HG03575 (cell line): ENCODE results near the gene EXOC6.
"Not testable (repeated sequence)": the region's sequence is repeated elsewhere in the genome, so short reads cannot be mapped to it uniquely, and the experiment has no call there.

Experiments used
- ATAC-seq: cut with Tn5 transposase; IDR thresholded peaks from one replicate; pipeline ENCODE4 v1.9.1; 2021; ENCODE audit not compliant: unreplicated experiment, insufficient number of reproducible peaks, low FRiP score; ENCODE audit errors: extremely low read depth

EXOC6 gene

DNA sequence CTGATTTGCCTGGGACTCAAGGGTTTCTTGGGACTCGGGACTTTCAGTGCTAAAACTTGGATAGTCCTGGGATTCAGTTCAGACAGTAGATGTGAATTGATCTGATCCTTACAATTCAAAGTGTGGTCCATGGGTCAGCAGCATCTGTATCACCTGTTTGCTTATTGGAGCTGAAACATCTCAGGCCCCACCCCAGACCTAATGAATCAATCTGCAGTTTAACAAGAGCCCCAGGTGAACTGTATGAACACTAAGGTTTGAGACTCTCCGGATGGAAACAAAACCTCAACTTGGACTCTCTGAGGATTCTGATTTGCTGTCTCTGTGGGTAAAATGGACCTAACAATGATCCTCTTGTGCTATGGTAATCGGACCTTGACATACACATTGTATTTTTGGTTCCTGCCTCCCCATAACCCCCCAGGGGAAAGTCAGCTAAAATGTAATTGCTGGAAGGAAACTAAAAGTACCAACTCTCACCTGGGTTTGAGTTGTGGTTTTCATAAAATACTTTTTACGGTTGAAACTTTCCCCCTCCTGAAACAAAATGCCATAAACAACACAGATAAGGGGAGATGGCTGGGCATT lies 237.0 kb downstream of the EXOC6 start:
- no peak for ATAC-seq

DNA sequence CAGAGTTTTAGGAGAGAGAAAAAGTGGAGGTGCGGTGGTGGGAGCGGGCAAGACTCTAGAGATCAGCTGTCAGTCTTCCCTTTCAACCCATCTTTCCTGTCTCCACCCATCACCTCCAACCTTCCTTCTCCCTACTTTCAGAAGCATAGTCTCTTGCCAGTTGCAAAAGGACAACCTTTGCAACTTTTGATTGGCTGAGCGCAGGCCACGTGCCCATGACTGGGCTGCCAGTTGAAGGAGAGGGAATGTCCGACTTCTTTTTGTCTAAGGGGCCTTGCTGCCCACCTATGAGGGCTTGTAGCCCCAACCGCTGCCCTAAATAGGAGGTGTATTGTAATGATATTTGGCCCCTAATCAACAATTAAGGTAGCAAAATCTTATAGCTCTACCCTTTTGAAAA lies 238.0 kb downstream of the EXOC6 start:
- ATAC-seq, result no peak

DNA sequence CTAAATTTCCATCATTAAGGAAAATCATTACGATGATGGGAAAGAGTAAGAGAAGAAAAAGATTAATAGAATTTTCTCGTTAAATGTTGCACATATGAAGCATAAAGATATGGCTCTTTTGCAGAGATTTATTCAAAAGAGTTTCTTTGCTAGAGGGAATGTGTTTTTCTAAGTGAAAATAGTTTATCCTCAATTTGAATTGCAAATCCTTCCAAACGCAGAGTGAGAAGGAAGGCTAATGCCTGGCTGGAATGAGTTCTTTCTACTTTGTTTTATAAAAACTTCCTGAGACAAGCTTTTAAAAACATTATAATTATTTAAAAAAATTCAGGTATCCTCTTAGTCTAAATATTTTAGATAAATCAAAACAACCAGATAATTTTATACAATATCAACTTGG lies 239.5 kb downstream of the EXOC6 start:
- ATAC-seq, result no peak

DNA sequence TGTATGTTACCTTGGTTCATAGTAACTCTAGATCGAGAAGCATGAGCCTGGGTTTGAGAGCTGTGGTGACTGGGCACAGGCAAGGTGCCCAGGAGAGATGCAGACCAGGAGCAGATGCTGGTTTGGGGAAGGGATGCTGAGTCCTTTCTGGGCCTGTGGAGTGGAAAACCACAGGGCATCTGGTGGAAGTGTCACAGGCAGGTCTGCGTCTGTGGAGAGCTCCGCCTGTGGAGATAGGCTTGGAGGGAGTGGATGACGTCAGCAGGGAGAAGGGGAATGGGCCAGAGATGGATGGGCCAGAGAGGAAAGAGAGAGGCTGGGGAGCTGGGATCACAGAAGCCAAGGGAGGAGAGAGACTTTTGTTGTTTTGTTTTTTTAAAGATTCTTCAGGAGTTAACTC lies 240.1 kb downstream of the EXOC6 start:
- ATAC-seq, result no peak

DNA sequence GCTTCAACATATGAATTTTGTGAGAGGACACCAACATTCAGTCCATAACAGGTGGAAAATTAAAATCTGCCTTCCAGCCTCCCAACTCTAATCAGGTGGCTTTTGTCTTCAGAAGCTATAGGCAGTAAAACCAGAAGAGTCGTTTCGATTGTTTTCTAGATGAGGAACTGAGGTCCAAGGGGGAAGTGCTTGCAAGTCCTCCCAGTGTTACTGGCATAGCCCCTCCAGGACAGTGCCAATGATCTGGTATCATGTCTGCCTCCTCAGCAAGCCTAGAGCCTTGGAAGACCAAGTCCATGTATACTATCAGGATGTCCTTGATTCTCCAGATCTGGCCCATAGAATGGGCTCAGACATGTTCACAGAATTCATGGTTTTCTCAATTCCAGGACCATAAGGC lies 242.3 kb downstream of the EXOC6 start:
- ATAC-seq, result no peak

DNA sequence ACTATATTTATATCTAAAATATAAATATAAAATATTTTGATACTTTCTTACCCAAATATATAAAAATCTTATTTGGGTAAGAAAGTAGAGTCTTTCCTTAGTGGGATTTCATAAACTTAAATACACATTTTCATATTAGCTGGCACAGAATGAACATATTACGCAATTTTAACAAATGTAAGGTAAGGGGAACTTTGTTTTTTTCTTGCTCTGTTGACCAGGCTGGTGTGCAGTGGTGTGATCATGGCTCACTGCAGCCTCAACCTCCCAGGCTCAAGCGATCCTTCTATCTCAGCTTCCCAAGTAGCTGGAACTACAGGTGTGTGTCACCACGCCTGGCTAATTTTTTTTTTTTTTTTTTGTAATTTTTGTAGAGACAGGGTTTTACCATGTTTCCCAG lies 243.6 kb downstream of the EXOC6 start:
- ATAC-seq, result no peak

DNA sequence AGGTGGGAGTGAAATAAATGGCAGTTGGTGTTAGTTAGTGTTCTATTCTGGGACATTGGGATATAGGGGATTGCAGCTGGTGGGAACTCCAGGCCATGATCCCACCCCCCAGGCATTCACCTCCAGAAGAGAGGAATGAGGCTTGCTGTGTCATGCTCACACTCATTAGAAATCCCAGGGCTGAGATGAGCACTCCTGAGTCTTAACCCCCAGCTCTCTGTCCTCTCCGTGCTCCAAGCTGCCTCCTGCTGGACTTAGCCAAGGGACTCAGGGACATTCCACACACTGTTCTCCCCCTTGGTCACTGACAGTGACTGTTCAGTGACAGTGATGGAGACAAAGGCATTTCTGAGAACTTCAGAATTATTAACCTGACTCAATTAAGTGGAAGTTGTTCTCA lies 246.9 kb downstream of the EXOC6 start:
- ATAC-seq, result no peak

DNA sequence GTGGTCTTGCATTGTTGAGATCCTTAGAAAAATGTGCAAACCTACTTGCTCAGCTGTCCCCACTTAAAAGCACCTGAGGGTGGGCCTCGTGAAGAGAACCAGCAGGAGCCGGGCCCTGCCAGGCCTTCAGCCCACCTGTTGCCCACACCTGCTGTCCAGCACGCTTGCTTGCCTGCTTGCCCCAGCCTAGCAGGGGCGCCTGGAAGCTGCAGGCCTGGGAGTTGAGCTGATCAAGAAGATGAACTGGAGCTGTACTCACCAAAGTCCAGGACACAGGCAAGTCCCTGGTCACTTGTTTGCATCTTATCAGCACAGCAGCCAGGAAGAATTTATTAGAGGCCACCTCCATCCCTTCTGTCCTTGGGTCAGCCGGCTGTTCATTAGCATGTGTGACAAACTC lies 248.6 kb downstream of the EXOC6 start:
- ATAC-seq, result no peak

DNA sequence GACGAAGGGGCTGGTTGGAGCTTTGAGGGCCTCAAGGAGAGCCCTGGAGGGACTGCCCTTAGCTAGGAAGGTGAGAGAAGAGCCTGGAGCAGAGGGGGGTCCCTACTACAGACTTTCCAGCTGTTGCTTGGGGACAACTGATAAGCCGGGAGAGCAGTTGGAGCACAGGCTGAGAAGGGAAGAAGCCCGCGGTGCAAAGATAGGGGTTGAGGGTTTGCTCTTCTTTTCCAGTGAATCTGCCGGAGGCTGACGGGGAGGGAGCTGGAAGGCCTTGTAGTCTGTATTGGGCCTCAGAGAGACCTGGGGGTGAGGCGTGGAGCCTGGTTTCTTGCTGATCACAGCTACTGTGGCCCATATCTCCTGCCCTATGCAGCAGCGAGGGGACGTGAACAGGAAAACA lies 249.1 kb downstream of the EXOC6 start:
- no peak for ATAC-seq

DNA sequence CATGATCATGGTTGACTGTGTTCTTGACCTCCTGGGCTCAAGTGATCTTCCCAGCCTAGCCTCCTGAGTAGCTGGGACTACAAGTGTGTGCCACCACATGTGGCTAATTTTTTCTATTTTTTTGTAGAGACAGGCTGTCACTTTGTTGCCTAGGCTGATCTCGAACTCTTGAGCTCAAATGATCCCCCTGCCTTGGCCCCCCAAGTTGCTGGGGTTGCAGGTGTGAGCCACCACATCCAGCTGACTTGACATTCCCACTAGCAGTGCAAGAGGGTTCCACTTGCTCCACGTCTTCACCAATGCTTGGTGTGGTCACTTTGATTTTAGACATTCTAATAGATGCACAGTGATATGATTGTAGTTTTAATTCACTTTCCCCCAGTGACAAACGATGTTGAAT lies 250.5 kb downstream of the EXOC6 start:
- ATAC-seq, result no peak

DNA sequence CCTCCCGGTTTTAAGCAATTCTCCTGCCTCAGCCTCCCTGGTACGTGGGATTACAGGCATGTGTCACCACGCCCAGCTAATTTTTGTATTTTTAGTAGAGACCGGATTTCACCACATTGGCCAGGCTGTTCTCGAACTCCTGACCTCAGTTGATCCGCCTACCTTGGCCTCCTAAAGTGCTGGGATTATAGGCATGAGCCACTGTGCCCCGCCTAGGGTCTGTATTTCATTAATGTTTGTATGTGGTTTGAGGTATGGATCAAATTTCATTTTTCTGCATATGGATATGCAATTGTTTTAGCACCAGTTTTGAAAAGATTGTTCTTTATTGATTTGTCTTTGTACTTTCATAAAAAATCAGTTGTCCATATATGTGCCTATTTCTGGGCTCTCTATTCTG lies 251.3 kb downstream of the EXOC6 start:
- ATAC-seq, result no peak

DNA sequence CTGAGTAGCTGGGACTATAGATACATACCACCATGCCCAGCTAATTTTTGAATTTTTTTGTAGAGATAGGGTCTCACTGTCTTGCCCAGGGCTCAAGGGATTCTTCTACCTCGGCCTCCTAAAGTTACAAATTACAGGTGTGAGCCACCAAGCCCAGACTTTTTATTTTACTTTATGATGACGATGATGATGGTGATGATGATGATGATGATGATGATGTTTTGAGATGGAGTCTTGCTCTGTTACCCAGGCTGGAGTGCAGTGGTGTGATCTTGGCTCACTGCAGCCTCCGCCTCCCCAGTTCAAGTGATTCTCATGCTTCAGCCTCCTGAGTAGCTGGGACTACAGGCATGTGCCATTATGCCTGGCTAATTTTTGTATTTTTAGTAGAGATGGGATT lies 252.8 kb downstream of the EXOC6 start:
- ATAC-seq, result not testable (repeated sequence)

DNA sequence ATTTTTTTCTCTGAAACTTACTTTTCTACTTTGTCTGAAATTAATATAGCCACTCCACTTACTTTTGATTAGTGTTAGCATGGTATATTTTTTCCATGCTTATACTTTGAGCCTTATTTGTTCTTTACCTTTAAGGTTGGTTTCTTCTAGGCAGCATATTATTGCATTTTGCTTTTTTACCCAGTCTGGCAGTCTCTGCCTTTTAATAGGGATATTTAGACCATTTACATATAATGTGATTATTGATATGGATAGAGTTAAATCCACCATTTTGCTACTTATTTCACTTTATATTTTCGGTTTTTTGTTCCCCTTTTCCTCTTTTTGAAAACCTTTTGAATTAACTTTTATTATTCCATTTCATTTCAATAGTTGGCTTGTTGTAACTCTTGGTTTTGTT lies 255.6 kb downstream of the EXOC6 start:
- no peak for ATAC-seq

DNA sequence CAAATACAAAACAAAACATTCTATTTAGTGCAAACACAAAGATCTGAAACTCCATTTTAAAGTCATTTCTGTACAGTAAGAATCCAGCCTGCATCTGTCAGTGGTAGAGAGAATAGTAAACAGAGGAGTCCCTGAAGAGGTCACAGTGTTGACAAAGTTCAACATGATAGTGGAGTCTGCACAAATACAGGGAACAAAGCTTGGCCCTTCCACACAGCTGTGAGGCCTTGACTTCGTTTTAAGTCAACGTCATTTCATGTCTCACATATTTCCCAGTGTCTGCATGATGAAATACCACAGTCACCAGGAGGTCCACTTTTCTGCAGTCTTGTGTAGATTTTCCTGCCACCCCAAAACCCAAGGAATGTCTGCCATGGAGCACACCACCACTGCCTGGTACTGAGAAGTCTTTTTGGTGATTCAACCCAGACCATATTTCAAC lies 258.3 kb downstream of the EXOC6 start:
- ATAC-seq, result no peak
